Cardiac fibroblast (primary cell): ENCODE data around the gene SREK1IP1.

Experiments used
- DNase-seq, 2 donors: peaks; one replicate each; pipeline versions ENCODE4 v3.0.0 to v3.0.0-alpha.2; 2010; ENCODE audit warnings: low read depth in 2 of 2
- H3K4me3 ChIP-seq, 2 donors: replicated peaks in 1 of 2; 1 replicate in 1 of 2; 2 replicates in 1 of 2; pipeline ENCODE4 v1.5.1; 2011; ENCODE audit warnings: low read depth in 2 of 2, low read length in 2 of 2, mild to moderate bottlenecking in 2 of 2, moderate library complexity in 1 of 2
- TF ChIP-seq, protein P1 (sequence below): IDR thresholded peaks from one replicate; pipeline ENCODE4 v1.5.1; 2011; ENCODE audit warnings: low read depth, mild to moderate bottlenecking, low read length, inconsistent platforms

SREK1IP1 gene

DNA sequence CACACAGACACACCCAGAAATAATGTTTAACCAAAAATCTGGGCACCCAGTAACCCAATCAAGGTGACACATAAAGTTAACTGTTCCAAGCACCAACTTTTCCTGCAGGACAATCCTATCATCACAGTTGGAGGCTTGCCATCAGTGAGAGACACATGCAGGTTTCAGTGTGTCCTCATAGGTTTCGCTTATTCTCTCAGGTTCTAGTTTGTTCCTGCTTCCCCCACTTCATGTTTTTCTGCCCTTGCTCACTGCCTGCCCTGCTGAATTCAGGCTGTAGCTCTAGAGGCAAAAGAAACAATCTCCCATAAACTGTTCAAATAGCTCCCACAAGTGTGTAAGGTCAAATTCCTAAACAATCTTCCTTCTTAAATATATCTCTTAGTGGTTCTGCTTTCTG, 98.2 kb downstream of the SREK1IP1 start:
- no peak for DNase-seq
- TF ChIP-seq, protein P1, sequence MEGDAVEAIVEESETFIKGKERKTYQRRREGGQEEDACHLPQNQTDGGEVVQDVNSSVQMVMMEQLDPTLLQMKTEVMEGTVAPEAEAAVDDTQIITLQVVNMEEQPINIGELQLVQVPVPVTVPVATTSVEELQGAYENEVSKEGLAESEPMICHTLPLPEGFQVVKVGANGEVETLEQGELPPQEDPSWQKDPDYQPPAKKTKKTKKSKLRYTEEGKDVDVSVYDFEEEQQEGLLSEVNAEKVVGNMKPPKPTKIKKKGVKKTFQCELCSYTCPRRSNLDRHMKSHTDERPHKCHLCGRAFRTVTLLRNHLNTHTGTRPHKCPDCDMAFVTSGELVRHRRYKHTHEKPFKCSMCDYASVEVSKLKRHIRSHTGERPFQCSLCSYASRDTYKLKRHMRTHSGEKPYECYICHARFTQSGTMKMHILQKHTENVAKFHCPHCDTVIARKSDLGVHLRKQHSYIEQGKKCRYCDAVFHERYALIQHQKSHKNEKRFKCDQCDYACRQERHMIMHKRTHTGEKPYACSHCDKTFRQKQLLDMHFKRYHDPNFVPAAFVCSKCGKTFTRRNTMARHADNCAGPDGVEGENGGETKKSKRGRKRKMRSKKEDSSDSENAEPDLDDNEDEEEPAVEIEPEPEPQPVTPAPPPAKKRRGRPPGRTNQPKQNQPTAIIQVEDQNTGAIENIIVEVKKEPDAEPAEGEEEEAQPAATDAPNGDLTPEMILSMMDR, result no peak
- no peak overlapping the region for H3K4me3 ChIP-seq
